ENCODE results near the gene TRPM3.

DNA sequence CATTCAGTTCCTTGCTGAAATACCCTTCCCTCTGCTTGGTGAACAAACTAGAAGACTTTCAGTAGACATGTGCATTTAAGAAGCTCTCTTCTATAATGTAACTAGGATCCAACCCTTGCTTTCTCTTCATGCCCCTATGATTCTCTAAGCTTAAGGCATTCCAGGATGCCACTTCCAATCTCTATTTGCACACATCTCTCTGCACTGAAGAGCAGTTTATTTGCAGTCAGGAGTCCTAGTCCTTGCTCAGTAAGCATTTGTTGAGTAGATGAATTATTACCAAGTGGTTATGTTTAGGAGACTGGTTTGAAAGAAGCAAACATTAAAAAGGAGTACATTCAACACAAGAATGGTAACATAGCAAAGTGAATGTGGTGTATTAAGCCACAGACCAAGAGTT lies 432.7 kb downstream of the TRPM3 start:
- TF ChIP-seq, protein P1, sequence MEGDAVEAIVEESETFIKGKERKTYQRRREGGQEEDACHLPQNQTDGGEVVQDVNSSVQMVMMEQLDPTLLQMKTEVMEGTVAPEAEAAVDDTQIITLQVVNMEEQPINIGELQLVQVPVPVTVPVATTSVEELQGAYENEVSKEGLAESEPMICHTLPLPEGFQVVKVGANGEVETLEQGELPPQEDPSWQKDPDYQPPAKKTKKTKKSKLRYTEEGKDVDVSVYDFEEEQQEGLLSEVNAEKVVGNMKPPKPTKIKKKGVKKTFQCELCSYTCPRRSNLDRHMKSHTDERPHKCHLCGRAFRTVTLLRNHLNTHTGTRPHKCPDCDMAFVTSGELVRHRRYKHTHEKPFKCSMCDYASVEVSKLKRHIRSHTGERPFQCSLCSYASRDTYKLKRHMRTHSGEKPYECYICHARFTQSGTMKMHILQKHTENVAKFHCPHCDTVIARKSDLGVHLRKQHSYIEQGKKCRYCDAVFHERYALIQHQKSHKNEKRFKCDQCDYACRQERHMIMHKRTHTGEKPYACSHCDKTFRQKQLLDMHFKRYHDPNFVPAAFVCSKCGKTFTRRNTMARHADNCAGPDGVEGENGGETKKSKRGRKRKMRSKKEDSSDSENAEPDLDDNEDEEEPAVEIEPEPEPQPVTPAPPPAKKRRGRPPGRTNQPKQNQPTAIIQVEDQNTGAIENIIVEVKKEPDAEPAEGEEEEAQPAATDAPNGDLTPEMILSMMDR (IDR thresholded peaks at IDR 0.05), result no peak
- no peak for TF ChIP-seq EZH2 (IDR thresholded peaks at IDR 0.05; ENCODE audit: borderline replicate concordance, insufficient read depth, low read depth, low read length, poor library complexity, severe bottlenecking)
